Osteoblast (primary cell): ENCODE results near the gene TRMT1. TPM values are rescaled to one million over a fixed set of nuclear protein-coding genes. Genes with fewer than 3 reads are reported as not detected.

ENCODE experiments used
- DNase-seq: peaks from one replicate; pipeline ENCODE4 v3.0.0; 2011; ENCODE audit warnings: low spot score, mixed read lengths; ENCODE audit not compliant: insufficient read length; ENCODE audit errors: missing footprints
- H2AFZ ChIP-seq: 2 replicates; pipeline ENCODE4 v1.6.0; 2011; ENCODE audit warnings: mild to moderate bottlenecking, low read length
- H3K27ac ChIP-seq: 2 replicates; pipeline ENCODE4 v1.5.1; 2011; ENCODE audit warnings: mild to moderate bottlenecking, low read depth, low read length, moderate library complexity
- H3K27me3 ChIP-seq: 2 replicates; pipeline ENCODE4 v1.6.0; 2012; ENCODE audit warnings: mild to moderate bottlenecking, control low read depth, inconsistent platforms, low read length, moderate library complexity; ENCODE audit not compliant: insufficient read depth
- H3K36me3 ChIP-seq: 2 replicates; pipeline ENCODE4 v1.5.1; 2011; ENCODE audit warnings: mild to moderate bottlenecking, low read length, control low read depth, moderate library complexity; ENCODE audit not compliant: insufficient read depth
- H3K4me1 ChIP-seq: 2 replicates; pipeline ENCODE4 v1.5.1; 2011; ENCODE audit warnings: mild to moderate bottlenecking, low read length, control low read depth, moderate library complexity; ENCODE audit not compliant: insufficient read depth
- H3K4me2 ChIP-seq: 2 replicates; pipeline ENCODE4 v1.6.0; 2011; ENCODE audit warnings: mild to moderate bottlenecking, low read length; ENCODE audit not compliant: insufficient read depth
- H3K4me3 ChIP-seq: fragments of 200-600 bp; sonication (generic); 3 replicates; pipeline ENCODE4 v1.5.1; 2012; ENCODE audit warnings: mild to moderate bottlenecking, low read length, inconsistent platforms; ENCODE audit not compliant: insufficient read depth
- H3K79me2 ChIP-seq: 2 replicates; pipeline ENCODE4 v1.6.0; 2012; ENCODE audit warnings: mild to moderate bottlenecking, low read length, control low read depth, inconsistent platforms; ENCODE audit not compliant: insufficient read depth
- H3K9me3 ChIP-seq: 2 replicates; pipeline ENCODE4 v1.5.1; 2011; ENCODE audit warnings: low read depth, low read length, control low read depth
- H4K20me1 ChIP-seq: 2 replicates; pipeline ENCODE4 v1.6.0; 2012; ENCODE audit warnings: mild to moderate bottlenecking, low read length, control low read depth; ENCODE audit not compliant: insufficient read depth
- CTCF ChIP-seq: IDR thresholded peaks from 2 replicates; pipeline ENCODE4 v1.5.1; 2011; ENCODE audit warnings: mild to moderate bottlenecking, low read depth, low read length, moderate library complexity; ENCODE audit errors: extremely low read depth
- total RNA-seq: library from RNA; depleted of rRNA; stranded (reverse); fragments of >200 nt; gene quantifications from 2 replicates; pipeline ENCODE4 v1.2.3, GENCODE V29; 2012

The TRMT1 gene
- total RNA-seq, 1 donor = 29.7 TPM

- Histone ChIP-seq H3K79me2 (peaks cover 50% of the 10 kb centered on the region), H4K20me1 (peaks cover 19% of the 10 kb centered on the region), H3K9me3 (no peaks in the 10 kb centered on the region), H3K36me3 (peaks cover 37% of the 10 kb centered on the region), H3K27me3 (no peaks in the 10 kb centered on the region), H3K4me3 (no peak overlapping the region), H2AFZ (no peak overlapping the region), H3K4me2 (no peak overlapping the region), H3K27ac (no peak overlapping the region), H3K4me1 (peaks cover 21% of the 10 kb centered on the region)
- DNase-seq = peak; percentile 29
- no peak for TF ChIP-seq CTCF
Measured at GRCh38 chr19:13138916-13139198, 22.3 kb upstream of the TRMT1 start.

- Histone ChIP-seq H3K4me1 (peaks cover 21% of the 10 kb centered on the region), H2AFZ (no peak overlapping the region), H3K4me2 (no peak overlapping the region), H3K9me3 (no peaks in the 10 kb centered on the region), H3K27me3 (no peaks in the 10 kb centered on the region), H4K20me1 (peaks cover 24% of the 10 kb centered on the region), H3K27ac (no peak overlapping the region), H3K4me3 (no peak overlapping the region), H3K79me2 (peaks cover 55% of the 10 kb centered on the region), H3K36me3 (peaks cover 40% of the 10 kb centered on the region)
- peak; percentile 74 for DNase-seq
- TF ChIP-seq CTCF = no peak
Measured at GRCh38 chr19:13138171-13138915, 21.8 kb upstream of the TRMT1 start.

GRCh38 chr19:13137290-13137794 lies 20.8 kb upstream of the TRMT1 start:
- DNase-seq = peak; percentile 58
- Histone ChIP-seq H4K20me1 (peaks cover 32% of the 10 kb centered on the region), H3K4me3 (no peak overlapping the region), H3K27ac (no peak overlapping the region), H3K4me1 (peaks cover 24% of the 10 kb centered on the region), H3K4me2 (no peak overlapping the region), H3K36me3 (peaks cover 40% of the 10 kb centered on the region), H3K79me2 (peaks cover 61% of the 10 kb centered on the region), H3K9me3 (no peaks in the 10 kb centered on the region), H2AFZ (no peak overlapping the region), H3K27me3 (no peaks in the 10 kb centered on the region)
- TF ChIP-seq CTCF = no peak
